Measurements from ENCODE around the gene OR2A42.
"Not testable (repeated sequence)": the region's sequence is repeated elsewhere in the genome, so short reads cannot be mapped to it uniquely, and the experiment has no call there.

DNA sequence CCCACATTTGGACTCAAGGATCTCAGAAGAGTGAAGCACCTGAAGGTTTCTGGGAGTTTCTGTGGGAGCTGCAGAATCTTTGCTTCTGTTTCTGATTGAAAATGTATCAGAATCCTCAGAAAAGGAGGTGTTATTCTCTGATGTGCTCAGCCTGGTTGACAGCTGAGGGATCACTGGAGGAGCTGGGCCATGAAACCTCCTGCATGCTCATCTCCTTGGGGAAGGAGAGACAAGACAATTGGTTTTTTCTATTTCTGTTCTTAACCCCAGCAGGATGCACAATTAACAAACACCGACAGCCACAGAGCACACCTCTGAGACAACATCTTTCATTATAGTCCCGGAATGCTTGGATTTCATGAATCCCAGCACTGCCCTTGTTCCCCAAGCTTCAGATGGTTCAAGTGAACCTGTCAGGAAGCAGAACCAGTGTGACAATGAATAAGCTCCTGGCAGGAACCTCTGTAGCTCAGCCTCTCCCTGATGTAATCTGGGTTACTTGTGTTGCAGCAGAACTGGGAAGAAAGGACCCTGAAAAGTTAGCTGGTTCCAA, 799 bp downstream of the OR2A42 start:
- TF ChIP-seq, protein P1, sequence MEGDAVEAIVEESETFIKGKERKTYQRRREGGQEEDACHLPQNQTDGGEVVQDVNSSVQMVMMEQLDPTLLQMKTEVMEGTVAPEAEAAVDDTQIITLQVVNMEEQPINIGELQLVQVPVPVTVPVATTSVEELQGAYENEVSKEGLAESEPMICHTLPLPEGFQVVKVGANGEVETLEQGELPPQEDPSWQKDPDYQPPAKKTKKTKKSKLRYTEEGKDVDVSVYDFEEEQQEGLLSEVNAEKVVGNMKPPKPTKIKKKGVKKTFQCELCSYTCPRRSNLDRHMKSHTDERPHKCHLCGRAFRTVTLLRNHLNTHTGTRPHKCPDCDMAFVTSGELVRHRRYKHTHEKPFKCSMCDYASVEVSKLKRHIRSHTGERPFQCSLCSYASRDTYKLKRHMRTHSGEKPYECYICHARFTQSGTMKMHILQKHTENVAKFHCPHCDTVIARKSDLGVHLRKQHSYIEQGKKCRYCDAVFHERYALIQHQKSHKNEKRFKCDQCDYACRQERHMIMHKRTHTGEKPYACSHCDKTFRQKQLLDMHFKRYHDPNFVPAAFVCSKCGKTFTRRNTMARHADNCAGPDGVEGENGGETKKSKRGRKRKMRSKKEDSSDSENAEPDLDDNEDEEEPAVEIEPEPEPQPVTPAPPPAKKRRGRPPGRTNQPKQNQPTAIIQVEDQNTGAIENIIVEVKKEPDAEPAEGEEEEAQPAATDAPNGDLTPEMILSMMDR (IDR thresholded peaks at IDR 0.05; ENCODE audit: insufficient read depth, low read depth, low read length), result not testable (repeated sequence)
- TF ChIP-seq EZH2 (IDR thresholded peaks at IDR 0.05; ENCODE audit: insufficient read depth, low read length), result not testable (repeated sequence)

Measured in astrocyte (in vitro differentiated cells and primary cell).